Caco-2 (cell line): Measurements from ENCODE around the gene VAV2. TPM values are rescaled to one million over a fixed set of nuclear protein-coding genes. Genes with fewer than 3 reads are reported as not detected.

Experiments used
- BruUV-seq: library from RNA; stranded (reverse); fragments of 400-500 nt; replicated peaks from 2 replicates; lab custom pipeline; 2021; lab: Mats Ljungman, UMichigan
- CTCF ChIA-PET: fragments of 300-600 bp; sonication (Branson Sonifier 250); formaldehyde crosslinking; loops from one replicate; lab custom pipeline; 2022; ENCODE audit warnings: antibody characterized with exemption; lab: Charles Lee
- POLR2A ChIA-PET: fragments of 300-600 bp; sonication (Branson Sonifier 250); formaldehyde crosslinking; loops from one replicate; lab custom pipeline; 2022; ENCODE audit warnings: antibody characterized with exemption; lab: Charles Lee
- DNase-seq, 2 experiments: peaks; one replicate each; pipeline versions ENCODE4 v3.0.0 to v3.0.0-alpha.2; 2020 to 2022
- H3K27me3 ChIP-seq: replicated peaks from 2 replicates; pipeline ENCODE4 v1.6.0; 2011; ENCODE audit warnings: low read length; ENCODE audit not compliant: control insufficient read depth, insufficient read depth
- H3K36me3 ChIP-seq: 2 replicates; pipeline ENCODE4 v1.5.1; 2011; ENCODE audit warnings: low read length; ENCODE audit not compliant: control insufficient read depth, insufficient read depth
- H3K4me1 ChIP-seq: fragments of 250-450 bp; sonication (Bioruptor Pico); 2 replicates; pipeline ENCODE4 v1.5.1; 2020; ENCODE audit warnings: mild to moderate bottlenecking
- H3K4me3 ChIP-seq: 2 replicates; pipeline ENCODE4 v1.5.1; 2011; ENCODE audit warnings: low read depth, mild to moderate bottlenecking, control low read depth, low read length
- H3K9me3 ChIP-seq: fragments of 250-450 bp; sonication (Bioruptor Pico); 2 replicates; pipeline ENCODE4 v1.5.1; 2020; ENCODE audit warnings: mild to moderate bottlenecking, moderate library complexity
- H3K27ac Mint-ChIP-seq: one replicate; pipeline ENCODE4 v1.8.0; 2022; ENCODE audit warnings: mixed read lengths; ENCODE audit not compliant: unreplicated experiment
- H3K27me3 Mint-ChIP-seq: one replicate; pipeline ENCODE4 v1.8.0; 2022; ENCODE audit warnings: mixed read lengths; ENCODE audit not compliant: insufficient read depth, unreplicated experiment
- H3K36me3 Mint-ChIP-seq: one replicate; pipeline ENCODE4 v1.8.0; 2022; ENCODE audit warnings: mild to moderate bottlenecking, mixed read lengths; ENCODE audit not compliant: insufficient read depth, unreplicated experiment
- H3K4me1 Mint-ChIP-seq: one replicate; pipeline ENCODE4 v1.8.0; 2022; ENCODE audit warnings: low read depth, mixed read lengths; ENCODE audit not compliant: unreplicated experiment
- H3K4me3 Mint-ChIP-seq: one replicate; pipeline ENCODE4 v1.8.0; 2022; ENCODE audit warnings: mild to moderate bottlenecking, moderate library complexity, mixed read lengths; ENCODE audit not compliant: unreplicated experiment
- H3K9me3 Mint-ChIP-seq: one replicate; pipeline ENCODE4 v1.8.0; 2022; ENCODE audit warnings: mixed read lengths; ENCODE audit not compliant: unreplicated experiment
- intact Hi-C: fragments of 100-400 bp; cut with micrococcal nuclease; formaldehyde crosslinking; loops from one replicate; pipeline ENCODE4 v1.10.0; 2022; ENCODE audit not compliant: unreplicated experiment
- total RNA-seq: library from RNA; stranded (reverse); gene quantifications from 2 replicates; pipeline ENCODE4 v1.2.3, GENCODE V29; 2022
- TF ChIP-seq, protein P1 (sequence below), 2 experiments: fragments of 200-600 bp in 1 of 2; IDR thresholded peaks; 1 replicate in 1 of 2; 2 replicates in 1 of 2; pipeline versions ENCODE4 v1.5.1 to v1.8.0; 2011 to 2022; ENCODE audit warnings: antibody characterized with exemption in 1 of 2, control low read depth in 1 of 2, inconsistent platforms in 1 of 2, low read depth in 1 of 2, low read length in 1 of 2, mild to moderate bottlenecking in 1 of 2, moderate library complexity in 1 of 2; ENCODE audit not compliant: insufficient read depth in 1 of 2, severe bottlenecking in 1 of 2, unreplicated experiment in 1 of 2

VAV2 gene
- total RNA-seq, 1 experiment from 2014 or later: 55.3 TPM

DNA sequence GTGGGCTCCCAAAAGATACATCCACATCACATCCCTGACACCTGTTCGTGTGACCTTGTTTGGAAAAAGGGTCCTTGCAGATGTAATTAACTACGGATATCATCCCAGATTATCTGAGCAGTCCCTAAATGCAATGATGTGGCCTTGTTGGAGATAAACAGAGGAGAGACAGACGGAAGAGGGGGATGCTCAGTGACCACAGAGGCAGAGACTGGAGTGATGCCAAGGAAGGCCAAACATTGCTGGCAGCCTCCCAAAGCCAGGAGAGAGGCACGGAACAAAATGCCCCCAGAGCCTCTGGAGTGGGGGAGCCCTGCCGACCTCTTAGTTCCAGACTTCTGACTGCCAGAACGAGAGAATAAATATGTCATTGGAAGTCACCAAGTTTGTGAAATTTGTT lies 15.0 kb upstream of the VAV2 start:
- no peak overlapping the region for H3K4me3 ChIP-seq
- no peaks in the 10 kb centered on the region for H3K27me3 ChIP-seq
- no peaks in the 10 kb centered on the region for H3K36me3 ChIP-seq
- H3K9me3 ChIP-seq: peaks cover 8% of the 10 kb centered on the region; the same call in 1 of the 2 replicates
- intact Hi-C loops: no loop called here
- no TSS peak for BruUV-seq
- H3K9me3 Mint-ChIP-seq: peaks cover 9% of the 10 kb centered on the region
- H3K27me3 Mint-ChIP-seq: no peaks in the 10 kb centered on the region
- TF ChIP-seq, protein P1, sequence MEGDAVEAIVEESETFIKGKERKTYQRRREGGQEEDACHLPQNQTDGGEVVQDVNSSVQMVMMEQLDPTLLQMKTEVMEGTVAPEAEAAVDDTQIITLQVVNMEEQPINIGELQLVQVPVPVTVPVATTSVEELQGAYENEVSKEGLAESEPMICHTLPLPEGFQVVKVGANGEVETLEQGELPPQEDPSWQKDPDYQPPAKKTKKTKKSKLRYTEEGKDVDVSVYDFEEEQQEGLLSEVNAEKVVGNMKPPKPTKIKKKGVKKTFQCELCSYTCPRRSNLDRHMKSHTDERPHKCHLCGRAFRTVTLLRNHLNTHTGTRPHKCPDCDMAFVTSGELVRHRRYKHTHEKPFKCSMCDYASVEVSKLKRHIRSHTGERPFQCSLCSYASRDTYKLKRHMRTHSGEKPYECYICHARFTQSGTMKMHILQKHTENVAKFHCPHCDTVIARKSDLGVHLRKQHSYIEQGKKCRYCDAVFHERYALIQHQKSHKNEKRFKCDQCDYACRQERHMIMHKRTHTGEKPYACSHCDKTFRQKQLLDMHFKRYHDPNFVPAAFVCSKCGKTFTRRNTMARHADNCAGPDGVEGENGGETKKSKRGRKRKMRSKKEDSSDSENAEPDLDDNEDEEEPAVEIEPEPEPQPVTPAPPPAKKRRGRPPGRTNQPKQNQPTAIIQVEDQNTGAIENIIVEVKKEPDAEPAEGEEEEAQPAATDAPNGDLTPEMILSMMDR (IDR thresholded peaks at IDR 0.05; ENCODE audit: insufficient read depth in 1 of 2, low read depth in 1 of 2, low read length in 1 of 2, severe bottlenecking in 1 of 2, unreplicated experiment in 1 of 2): no peak
- no peak overlapping the region for H3K4me3 Mint-ChIP-seq
- no peaks in the 10 kb centered on the region for H3K4me1 ChIP-seq
- no peak for DNase-seq
- H3K36me3 Mint-ChIP-seq: no peaks in the 10 kb centered on the region
- ChIA-PET POLR2A (no interaction called here), CTCF (no interaction called here)
- H3K27ac Mint-ChIP-seq: no peak overlapping the region
- H3K4me1 Mint-ChIP-seq: no peaks in the 10 kb centered on the region

DNA sequence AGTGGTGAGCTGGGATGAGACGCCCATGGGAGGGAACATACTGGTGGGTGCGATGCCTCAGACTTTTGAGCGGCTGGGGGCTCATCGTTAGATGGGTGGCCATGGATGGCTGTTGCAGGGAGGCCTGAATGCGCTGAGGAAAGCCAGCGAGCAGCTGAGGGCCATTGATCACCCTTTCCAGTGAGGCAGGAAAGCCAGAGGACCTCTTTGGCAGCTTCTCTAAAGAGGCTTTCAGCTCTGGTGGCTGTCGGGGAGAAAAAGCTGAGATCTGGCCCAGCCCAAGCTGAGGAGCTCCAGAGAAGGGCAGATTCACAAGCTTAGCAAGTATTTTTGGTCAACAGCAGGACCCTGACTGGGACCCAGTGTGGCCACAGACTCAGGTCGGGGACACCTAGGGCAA lies 13.3 kb upstream of the VAV2 start:
- CTCF ChIA-PET: interaction anchor here (1.5 kb wide), 1 partner anchor 12 kb away, joined by 4 read pairs; no protein-coding TSS in a partner anchor
- Mint-ChIP-seq H3K4me1 (no peaks in the 10 kb centered on the region), H3K36me3 (no peaks in the 10 kb centered on the region), H3K27me3 (no peaks in the 10 kb centered on the region), H3K4me3 (no peak overlapping the region), H3K27ac (peak overlapping the region; percentile 33), H3K9me3 (peaks cover 9% of the 10 kb centered on the region)
- no TSS peak for BruUV-seq
- POLR2A ChIA-PET: no interaction called here
- intact Hi-C loops: no loop called here
- H3K9me3 ChIP-seq: no peaks in the 10 kb centered on the region
- H3K36me3 ChIP-seq: no peaks in the 10 kb centered on the region
- no peaks in the 10 kb centered on the region for H3K27me3 ChIP-seq
- no peak overlapping the region for H3K4me3 ChIP-seq
- H3K4me1 ChIP-seq: no peaks in the 10 kb centered on the region
- TF ChIP-seq, protein P1 (IDR thresholded peaks at IDR 0.05; ENCODE audit: insufficient read depth in 1 of 2, low read depth in 1 of 2, low read length in 1 of 2, severe bottlenecking in 1 of 2, unreplicated experiment in 1 of 2): no peak
- no peak for DNase-seq

DNA sequence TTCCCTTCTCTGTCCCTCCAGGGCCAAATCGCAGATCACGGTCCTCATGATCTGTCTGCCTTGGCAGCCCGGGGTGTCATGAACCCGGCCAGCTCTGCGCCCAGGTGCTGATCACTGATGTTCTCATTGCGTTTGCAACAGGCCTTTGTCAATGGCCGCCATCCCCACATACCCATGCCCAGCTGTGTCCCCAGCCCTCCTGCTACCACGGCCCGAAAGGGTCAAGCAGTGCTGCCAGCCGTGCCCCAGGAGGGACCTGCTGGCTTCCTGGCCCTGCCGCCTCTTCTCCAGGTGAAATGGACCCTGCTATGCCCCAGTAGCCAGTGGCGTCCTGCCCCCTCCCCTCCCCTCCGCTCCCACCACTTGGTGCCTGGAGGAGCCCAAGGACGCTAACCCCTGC lies 12.8 kb upstream of the VAV2 start:
- Histone ChIP-seq H3K27me3 (no peaks in the 10 kb centered on the region), H3K36me3 (no peaks in the 10 kb centered on the region), H3K4me3 (no peak overlapping the region), H3K9me3 (no peaks in the 10 kb centered on the region), H3K4me1 (no peaks in the 10 kb centered on the region)
- H3K9me3 Mint-ChIP-seq: peaks cover 9% of the 10 kb centered on the region
- no peak for DNase-seq
- no peak overlapping the region for H3K4me3 Mint-ChIP-seq
- intact Hi-C loops: no loop called here
- no TSS peak for BruUV-seq
- H3K4me1 Mint-ChIP-seq: no peaks in the 10 kb centered on the region
- ChIA-PET CTCF (no interaction called here), POLR2A (no interaction called here)
- peak overlapping the region; percentile 33 for H3K27ac Mint-ChIP-seq
- H3K27me3 Mint-ChIP-seq: no peaks in the 10 kb centered on the region
- no peaks in the 10 kb centered on the region for H3K36me3 Mint-ChIP-seq
- TF ChIP-seq, protein P1 (IDR thresholded peaks at IDR 0.05; ENCODE audit: insufficient read depth in 1 of 2, low read depth in 1 of 2, low read length in 1 of 2, severe bottlenecking in 1 of 2, unreplicated experiment in 1 of 2): no peak
